NB4 (cell line): ENCODE results near the gene IP6K2.

Source experiments
- DNase-seq: peaks from one replicate; pipeline ENCODE4 v3.0.0; 2010; ENCODE audit warnings: low read depth
- H3K4me3 ChIP-seq: one replicate; pipeline ENCODE4 v1.5.1; 2011; ENCODE audit warnings: mild to moderate bottlenecking, low read depth, low read length, moderate library complexity
- MYC ChIP-seq: IDR thresholded peaks from 2 replicates; pipeline ENCODE4 v1.6.1; 2011; ENCODE audit warnings: low read depth, low read length
- POLR2A ChIP-seq: IDR thresholded peaks from 2 replicates; pipeline ENCODE4 v1.6.1; 2011; ENCODE audit warnings: mild to moderate bottlenecking; ENCODE audit not compliant: insufficient read length; ENCODE audit errors: extremely low read depth
- TF ChIP-seq, protein P1 (sequence below): IDR thresholded peaks from one replicate; pipeline ENCODE4 v1.5.1; 2012; ENCODE audit warnings: low read depth, low read length
- TF ChIP-seq, protein P2 (sequence below): IDR thresholded peaks from 2 replicates; pipeline ENCODE4 v1.6.1; 2011; ENCODE audit warnings: low read depth, low read length

IP6K2 gene

DNA sequence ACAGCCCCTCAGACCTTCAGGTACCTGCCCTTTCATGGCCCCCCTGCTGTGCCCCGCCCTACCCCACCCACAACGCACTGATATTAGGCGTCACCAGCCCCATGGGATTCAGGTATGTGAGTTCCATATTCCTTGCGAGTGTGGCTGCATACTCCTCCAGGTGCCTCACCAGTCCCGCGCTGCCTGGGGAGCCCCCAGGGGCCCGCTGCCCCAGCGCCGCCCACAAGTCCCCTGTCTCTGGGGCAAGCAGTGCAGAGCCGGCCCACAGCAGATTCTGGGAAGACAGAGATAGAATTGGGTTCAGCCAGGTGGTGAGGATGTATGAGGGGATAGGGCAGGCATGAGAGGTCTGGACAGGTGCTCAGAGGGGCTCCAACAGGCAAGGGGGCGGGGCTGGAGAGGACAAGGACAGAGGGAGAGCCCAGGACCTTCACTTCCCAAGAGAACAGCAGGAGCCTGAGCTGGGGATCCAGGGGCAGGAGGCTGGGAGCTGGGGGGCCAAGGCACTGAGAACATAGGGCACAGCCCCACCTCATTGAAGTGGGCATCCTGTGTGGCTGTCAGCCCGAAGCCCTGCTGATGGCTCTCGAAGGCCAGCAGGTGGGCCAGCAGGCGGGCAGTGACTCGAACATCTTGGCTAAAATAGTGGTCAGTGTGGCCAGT is 68.7 kb downstream of the IP6K2 start:
- no peak for DNase-seq
- no peak overlapping the region for H3K4me3 ChIP-seq
- TF ChIP-seq POLR2A (no peak), MYC (no peak)
- TF ChIP-seq, protein P1, sequence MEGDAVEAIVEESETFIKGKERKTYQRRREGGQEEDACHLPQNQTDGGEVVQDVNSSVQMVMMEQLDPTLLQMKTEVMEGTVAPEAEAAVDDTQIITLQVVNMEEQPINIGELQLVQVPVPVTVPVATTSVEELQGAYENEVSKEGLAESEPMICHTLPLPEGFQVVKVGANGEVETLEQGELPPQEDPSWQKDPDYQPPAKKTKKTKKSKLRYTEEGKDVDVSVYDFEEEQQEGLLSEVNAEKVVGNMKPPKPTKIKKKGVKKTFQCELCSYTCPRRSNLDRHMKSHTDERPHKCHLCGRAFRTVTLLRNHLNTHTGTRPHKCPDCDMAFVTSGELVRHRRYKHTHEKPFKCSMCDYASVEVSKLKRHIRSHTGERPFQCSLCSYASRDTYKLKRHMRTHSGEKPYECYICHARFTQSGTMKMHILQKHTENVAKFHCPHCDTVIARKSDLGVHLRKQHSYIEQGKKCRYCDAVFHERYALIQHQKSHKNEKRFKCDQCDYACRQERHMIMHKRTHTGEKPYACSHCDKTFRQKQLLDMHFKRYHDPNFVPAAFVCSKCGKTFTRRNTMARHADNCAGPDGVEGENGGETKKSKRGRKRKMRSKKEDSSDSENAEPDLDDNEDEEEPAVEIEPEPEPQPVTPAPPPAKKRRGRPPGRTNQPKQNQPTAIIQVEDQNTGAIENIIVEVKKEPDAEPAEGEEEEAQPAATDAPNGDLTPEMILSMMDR, result no peak
- TF ChIP-seq, protein P2, sequence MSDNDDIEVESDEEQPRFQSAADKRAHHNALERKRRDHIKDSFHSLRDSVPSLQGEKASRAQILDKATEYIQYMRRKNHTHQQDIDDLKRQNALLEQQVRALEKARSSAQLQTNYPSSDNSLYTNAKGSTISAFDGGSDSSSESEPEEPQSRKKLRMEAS, result no peak

DNA sequence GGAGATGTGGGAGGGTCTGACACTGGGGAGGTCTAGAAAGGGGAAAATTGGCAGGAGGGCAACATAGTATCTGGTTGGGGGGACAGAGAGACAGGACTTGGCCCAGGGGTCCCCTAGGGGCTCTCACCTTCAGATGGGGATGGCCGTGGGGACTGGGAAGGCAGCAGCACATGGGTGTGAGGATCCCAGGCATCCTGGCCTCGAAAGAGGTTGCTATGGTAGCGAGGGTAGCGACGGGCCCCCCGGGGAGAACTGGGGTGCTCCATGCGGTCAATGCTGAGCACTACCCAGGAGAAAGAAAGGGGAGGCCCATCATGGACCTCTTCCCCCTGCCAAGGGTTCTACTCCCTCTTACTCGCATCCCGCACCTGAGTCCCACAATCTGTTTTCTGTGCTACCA is 69.3 kb downstream of the IP6K2 start:
- TF ChIP-seq, protein P1, result no peak
- TF ChIP-seq MYC, result no peak
- no peak for TF ChIP-seq POLR2A
- TF ChIP-seq, protein P2, result no peak
- H3K4me3 ChIP-seq, result no peak overlapping the region

DNA sequence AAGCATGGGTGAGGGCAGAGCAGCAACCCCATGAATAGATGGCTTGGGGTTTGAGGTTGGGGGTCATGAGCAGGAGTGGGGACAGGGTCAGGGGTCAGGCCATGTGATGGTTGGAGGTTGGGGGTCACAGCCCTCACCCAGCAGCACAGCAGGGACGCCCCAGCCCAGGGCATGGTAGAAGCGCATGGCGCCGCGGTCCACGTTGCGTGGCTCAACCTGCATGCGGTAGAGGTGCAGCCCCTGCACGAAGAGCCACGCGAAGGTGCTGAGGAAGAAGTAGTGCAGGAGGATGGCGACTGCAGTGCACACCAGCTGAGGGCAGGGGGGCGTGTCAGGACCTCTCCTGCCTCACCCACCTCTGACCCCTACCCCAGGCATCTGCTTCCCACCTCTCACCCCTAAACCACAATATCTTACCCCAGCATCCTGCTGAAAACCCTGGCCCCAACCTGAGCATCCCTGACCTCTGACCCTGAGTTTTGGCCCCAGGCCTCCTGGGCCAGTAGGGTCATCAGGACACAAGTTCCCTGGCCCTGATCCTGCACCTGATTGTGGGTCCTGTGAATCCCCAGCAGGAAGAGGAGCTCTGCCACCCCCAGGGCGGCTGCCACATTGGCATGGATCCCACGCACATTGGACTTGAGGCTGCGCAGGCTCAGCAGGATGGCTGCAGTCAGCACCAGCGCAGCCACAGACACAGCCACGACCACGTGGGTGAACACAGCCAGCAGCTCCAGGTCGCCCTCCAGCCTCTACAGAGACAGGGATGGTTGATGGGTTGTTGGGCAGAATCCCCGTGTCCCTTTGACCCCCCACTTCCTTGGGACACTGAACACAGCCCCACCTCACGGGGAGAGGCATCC is 71.9 kb downstream of the IP6K2 start:
- no peak for DNase-seq
- TF ChIP-seq, protein P1, result no peak
- TF ChIP-seq, protein P2, result no peak
- TF ChIP-seq POLR2A (no peak), MYC (no peak)
- H3K4me3 ChIP-seq, result no peak overlapping the region

More for the DNA sequence above, 69.3 kb downstream of the IP6K2 start:
- no peak for DNase-seq

DNA sequence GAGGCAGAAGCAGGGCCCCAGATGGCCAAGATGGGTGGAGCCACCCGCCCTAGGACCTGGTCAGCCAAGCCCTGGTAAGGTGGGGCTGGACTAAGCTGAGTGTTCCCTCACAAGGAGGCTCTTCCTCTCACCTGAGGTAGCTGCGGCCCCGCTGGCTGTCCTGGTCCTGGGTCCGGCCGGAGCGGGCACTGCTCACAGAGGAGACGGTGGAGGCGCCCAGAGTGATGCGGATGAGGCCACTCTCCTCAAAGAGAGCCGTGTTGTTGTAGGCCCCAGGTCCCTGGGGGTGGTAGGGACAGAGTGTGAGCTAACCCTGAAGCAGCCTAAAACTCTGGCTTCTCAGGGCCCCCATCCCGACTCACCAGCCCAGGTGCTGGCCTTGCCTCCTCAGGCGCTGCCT is 74.4 kb downstream of the IP6K2 start:
- no peak for DNase-seq
- no peak for TF ChIP-seq POLR2A
- TF ChIP-seq, protein P1, result no peak
- TF ChIP-seq, protein P2, result no peak
- no peak for TF ChIP-seq MYC
- no peak overlapping the region for H3K4me3 ChIP-seq

DNA sequence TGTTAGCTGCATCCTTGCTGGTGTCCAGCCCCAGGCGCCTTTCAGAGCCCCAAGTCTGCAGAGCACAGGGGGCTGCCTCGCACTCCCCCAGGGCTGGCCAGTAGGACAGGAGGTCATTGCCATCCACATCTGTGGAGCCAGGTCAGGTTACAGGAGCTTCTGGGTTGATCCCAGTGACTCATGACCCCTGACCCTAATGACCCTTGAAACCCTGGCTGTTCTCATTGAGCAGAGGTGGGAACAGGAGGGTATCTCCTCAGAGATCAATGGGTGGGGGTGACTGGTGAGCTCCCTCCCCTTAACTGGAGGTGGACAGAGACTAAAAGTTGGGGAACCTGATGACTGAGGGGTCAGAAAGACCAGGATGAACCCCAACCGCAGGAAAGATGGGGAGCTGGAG is 75.6 kb downstream of the IP6K2 start:
- TF ChIP-seq MYC (no peak), POLR2A (no peak)
- TF ChIP-seq, protein P1, result no peak
- TF ChIP-seq, protein P2, result no peak
- no peak for DNase-seq
- H3K4me3 ChIP-seq, result no peak overlapping the region
